ENCODE measurements around the gene RHBDF2. TPM values are rescaled to one million over a fixed set of nuclear protein-coding genes. Genes with fewer than 3 reads are reported as not detected.

The RHBDF2 gene
- total RNA-seq, 1 donor from 2014 or later, result 12.3 TPM

DNA sequence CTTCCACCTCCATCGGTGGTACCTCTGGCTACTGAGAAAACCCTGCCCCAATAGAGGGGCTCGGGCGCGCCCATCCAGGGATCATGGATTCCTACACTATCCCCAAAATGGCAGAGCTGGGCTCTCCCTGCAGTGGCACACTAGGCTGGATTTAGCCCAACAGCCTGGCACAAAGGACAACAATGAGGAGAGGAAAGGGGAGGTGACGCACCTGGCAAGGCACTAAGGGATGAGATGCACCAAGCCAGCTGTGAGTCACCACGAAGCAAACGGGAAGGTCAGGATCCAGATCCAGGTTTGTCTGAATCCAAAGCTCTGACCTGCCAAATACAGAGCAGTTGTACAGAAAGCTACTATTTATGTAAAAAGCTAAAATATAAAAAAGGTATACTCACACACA lies 66.4 kb downstream of the RHBDF2 start:
- peaks cover 32% of the 10 kb centered on the region for H3K4me1 Mint-ChIP-seq (ENCODE audit: unreplicated experiment)
- no peak for TF ChIP-seq CTCF (conservative IDR thresholded peaks at IDR 0.05)
- H3K4me3 Mint-ChIP-seq, result no peak overlapping the region
- H3K36me3 Mint-ChIP-seq, result peaks cover 14% of the 10 kb centered on the region
- no peak for DNase-seq (ENCODE audit: extremely low spot score, unreplicated experiment)
- no peaks in the 10 kb centered on the region for H3K9me3 Mint-ChIP-seq
- no peaks in the 10 kb centered on the region for H3K27me3 Mint-ChIP-seq
- no peak overlapping the region for H3K27ac Mint-ChIP-seq

DNA sequence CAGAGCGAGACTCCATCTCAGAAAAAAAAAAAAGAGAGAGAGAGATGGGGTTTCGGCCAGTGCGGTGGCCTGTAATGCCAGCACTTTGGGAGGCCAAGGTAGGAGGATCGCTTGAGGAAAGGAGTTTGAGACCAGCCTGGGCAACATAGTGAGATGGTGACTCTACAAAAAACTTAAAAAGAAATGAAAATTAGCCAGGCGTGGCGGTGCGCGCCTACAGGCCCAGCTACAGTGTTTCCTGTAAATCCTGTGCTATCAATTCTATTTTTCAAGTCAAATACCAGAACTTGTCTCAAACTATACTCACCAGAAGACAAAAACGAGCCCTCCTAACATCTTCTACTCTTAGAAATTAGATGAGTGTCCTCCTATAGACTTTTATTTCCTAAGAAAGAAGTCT lies 67.5 kb downstream of the RHBDF2 start:
- peaks cover 15% of the 10 kb centered on the region for H3K36me3 Mint-ChIP-seq
- no peak overlapping the region for H3K4me3 Mint-ChIP-seq
- no peak overlapping the region for H3K27ac Mint-ChIP-seq
- H3K4me1 Mint-ChIP-seq (ENCODE audit: unreplicated experiment), result peaks cover 23% of the 10 kb centered on the region
- no peak for DNase-seq (ENCODE audit: extremely low spot score, unreplicated experiment)
- H3K9me3 Mint-ChIP-seq, result no peaks in the 10 kb centered on the region
- no peak for TF ChIP-seq CTCF (conservative IDR thresholded peaks at IDR 0.05)
- H3K27me3 Mint-ChIP-seq, result no peaks in the 10 kb centered on the region

DNA sequence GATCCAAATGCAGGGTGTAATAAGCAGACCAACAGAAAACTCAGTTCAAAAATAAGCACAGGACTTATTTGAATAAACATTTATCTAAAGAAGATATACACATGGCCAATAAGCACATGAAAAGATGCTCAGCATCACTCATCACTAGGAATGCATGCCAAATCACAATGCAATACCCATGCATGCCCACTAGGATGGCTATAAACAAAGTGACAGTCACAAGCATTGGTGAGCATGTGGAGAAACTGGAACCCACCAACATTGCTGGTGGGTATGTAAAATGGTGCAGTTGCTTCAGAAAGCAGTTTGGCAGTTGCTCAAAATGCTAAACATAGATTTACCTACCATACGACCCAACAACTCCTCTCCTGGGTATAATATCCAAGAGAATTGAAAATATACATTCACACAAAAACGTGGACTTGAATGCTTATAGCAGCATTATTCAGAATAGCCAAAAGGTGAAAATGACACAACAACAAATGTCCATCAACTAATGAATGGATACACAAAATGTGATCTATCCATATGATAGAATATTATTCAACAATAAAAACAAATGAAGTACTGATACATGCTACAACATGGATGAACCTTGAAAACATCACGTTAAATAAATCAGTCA lies 68.4 kb downstream of the RHBDF2 start:
- H3K27ac Mint-ChIP-seq, result no peak overlapping the region
- H3K36me3 Mint-ChIP-seq, result peaks cover 15% of the 10 kb centered on the region
- DNase-seq (ENCODE audit: extremely low spot score, unreplicated experiment), result no peak
- no peaks in the 10 kb centered on the region for H3K9me3 Mint-ChIP-seq
- H3K27me3 Mint-ChIP-seq, result no peaks in the 10 kb centered on the region
- H3K4me3 Mint-ChIP-seq, result no peak overlapping the region
- TF ChIP-seq CTCF (conservative IDR thresholded peaks at IDR 0.05), result peak; percentile 68
- peaks cover 15% of the 10 kb centered on the region for H3K4me1 Mint-ChIP-seq (ENCODE audit: unreplicated experiment)

DNA sequence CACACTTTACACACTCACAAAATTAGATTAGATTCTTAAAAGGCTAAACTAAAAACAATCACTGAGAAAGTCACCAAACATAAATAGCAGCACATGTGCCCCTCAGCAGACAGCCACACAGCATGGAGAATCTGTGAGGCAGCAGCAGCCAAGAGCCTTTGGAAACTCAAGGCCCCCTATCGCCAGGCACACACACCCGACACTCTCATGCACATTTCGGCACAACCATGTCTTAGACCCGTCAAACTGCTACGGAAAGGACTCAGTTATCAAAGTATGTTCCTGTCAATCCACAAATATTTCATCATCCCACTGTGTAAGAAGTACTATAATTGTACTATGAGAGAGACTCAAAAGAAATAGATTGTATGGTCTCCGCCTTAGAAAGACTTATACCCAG lies 69.2 kb downstream of the RHBDF2 start:
- no peaks in the 10 kb centered on the region for H3K9me3 Mint-ChIP-seq
- DNase-seq (ENCODE audit: extremely low spot score, unreplicated experiment), result no peak
- H3K27me3 Mint-ChIP-seq, result no peaks in the 10 kb centered on the region
- no peak overlapping the region for H3K4me3 Mint-ChIP-seq
- H3K27ac Mint-ChIP-seq, result no peak overlapping the region
- peaks cover 15% of the 10 kb centered on the region for H3K36me3 Mint-ChIP-seq
- no peak for TF ChIP-seq CTCF (conservative IDR thresholded peaks at IDR 0.05)
- peaks cover 11% of the 10 kb centered on the region for H3K4me1 Mint-ChIP-seq (ENCODE audit: unreplicated experiment)

DNA sequence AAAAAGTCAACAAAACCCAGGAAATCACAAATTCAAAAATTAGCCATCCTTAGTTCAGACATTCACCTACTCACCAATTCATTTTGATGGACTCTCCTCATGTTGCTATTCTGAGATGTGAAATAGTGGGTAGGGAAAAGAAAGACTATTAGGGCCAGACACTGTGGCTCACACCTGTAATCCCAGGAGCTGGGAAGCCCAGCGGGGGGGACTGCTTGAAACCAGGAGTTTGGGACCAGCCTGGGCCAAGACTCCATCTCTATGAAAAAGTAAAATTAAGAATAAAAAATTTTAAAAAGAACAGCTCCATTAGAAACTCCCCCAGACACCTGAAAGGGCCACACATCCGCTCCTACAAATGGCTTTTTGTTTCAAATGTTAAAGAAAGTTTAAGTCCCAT lies 69.7 kb downstream of the RHBDF2 start:
- Mint-ChIP-seq H3K36me3 (peaks cover 13% of the 10 kb centered on the region), H3K4me3 (no peak overlapping the region), H3K4me1 (ENCODE audit: unreplicated experiment) (peaks cover 7% of the 10 kb centered on the region), H3K27me3 (no peaks in the 10 kb centered on the region), H3K27ac (no peak overlapping the region), H3K9me3 (no peaks in the 10 kb centered on the region)
- DNase-seq (ENCODE audit: extremely low spot score, unreplicated experiment), result no peak
- no peak for TF ChIP-seq CTCF (conservative IDR thresholded peaks at IDR 0.05)

- Mint-ChIP-seq H3K4me1 (ENCODE audit: unreplicated experiment) (peaks cover 5% of the 10 kb centered on the region), H3K27ac (no peak overlapping the region), H3K27me3 (no peaks in the 10 kb centered on the region), H3K4me3 (no peak overlapping the region), H3K36me3 (peaks cover 10% of the 10 kb centered on the region), H3K9me3 (no peaks in the 10 kb centered on the region)
- DNase-seq (ENCODE audit: extremely low spot score, unreplicated experiment), result no peak
- TF ChIP-seq CTCF (conservative IDR thresholded peaks at IDR 0.05), result no peak
These were observed 72.7 kb downstream of the RHBDF2 start for GRCh38 chr17:76428511-76428910.

Measured in type B pancreatic cell (in vitro differentiated cells).